ENCODE results near the gene RALGPS2. TPM values are rescaled to one million over a fixed set of nuclear protein-coding genes. Genes with fewer than 3 reads are reported as not detected.

RALGPS2 gene
- total and polyA plus RNA-seq, 2 of the 13 experiments (the other 11 are each of a cell fraction or from before 2014, with no cell fraction given) = 15.6 to 36.0 TPM

- TF ChIP-seq SRSF1 (optimal IDR thresholded peaks at IDR 0.05; ENCODE audit: low read depth, low read length) (peak; percentile 41), SIN3A (IDR thresholded peaks at IDR 0.05; ENCODE audit: borderline replicate concordance, low read depth, low read length) (peak; percentile 42; the same call in 1 of the 2 replicates), GABPB1 (CRISPR knock-in tag; IDR thresholded peaks at IDR 0.05) (peak; percentile 68), TEF (CRISPR knock-in tag; IDR thresholded peaks at IDR 0.05) (no peak), ZNF382 (CRISPR knock-in tag; IDR thresholded peaks at IDR 0.05; ENCODE audit: borderline replicate concordance) (no peak), ASH2L (IDR thresholded peaks at IDR 0.05; ENCODE audit: insufficient read length, low read depth, low read length) (peak; percentile 84), AGO1 (IDR thresholded peaks at IDR 0.05; ENCODE audit: low read depth, low read length, poor library complexity, severe bottlenecking) (no peak), ZNF761 (CRISPR knock-in tag; conservative IDR thresholded peaks at IDR 0.05) (no peak), HNRNPK (IDR thresholded peaks at IDR 0.05; ENCODE audit: low read depth, low read length, poor library complexity, severe bottlenecking) (peak; percentile 37), ZNF619 (CRISPR knock-in tag; IDR thresholded peaks at IDR 0.05) (no peak; the same call in 1 of the 2 replicates), ZGPAT (CRISPR knock-in tag; IDR thresholded peaks at IDR 0.05) (peak; percentile 66; the same call in 1 of the 2 replicates), ZNF564 (CRISPR knock-in tag; IDR thresholded peaks at IDR 0.05) (0 out of 2 replicates have a peak, but pooled peaks have one; percentile 30), MED13 (CRISPR knock-in tag; IDR thresholded peaks at IDR 0.05) (no peak), ZNF773 (CRISPR knock-in tag; IDR thresholded peaks at IDR 0.05; ENCODE audit: borderline replicate concordance) (no peak), E2F5 (CRISPR knock-in tag; conservative IDR thresholded peaks at IDR 0.05) (0 out of 2 replicates have a peak, but pooled peaks have one; percentile 25), TCF7L2 (IDR thresholded peaks at IDR 0.05; ENCODE audit: low read depth, low read length) (no peak), PITX1 (CRISPR knock-in tag; IDR thresholded peaks at IDR 0.05) (peak; percentile 43; the same call in 1 of the 2 replicates), MAFF (IDR thresholded peaks at IDR 0.05; ENCODE audit: low read depth, low read length) (no peak), ZNF468 (CRISPR knock-in tag; IDR thresholded peaks at IDR 0.05) (no peak), ZNF678 (CRISPR knock-in tag; IDR thresholded peaks at IDR 0.05) (no peak), ATF6 (CRISPR knock-in tag; conservative IDR thresholded peaks at IDR 0.05) (no peak), ZNF253 (CRISPR knock-in tag; IDR thresholded peaks at IDR 0.05; ENCODE audit: borderline replicate concordance) (no peak)
Measured at GRCh38 chr1:178724728-178725465, at the start of gene RALGPS2 (continued).

Measured in HepG2 (cell line).